NOMO-1 treated with DMSO at 0.1 percent for 48 hours (cell line): ENCODE measurements around the gene MAN1A1.

Source experiments
- DNase-seq: peaks from one replicate; lab custom pipeline; 2025; ENCODE audit not compliant: unreplicated experiment; lab: John Stamatoyannopoulos, UW

The MAN1A1 gene

GRCh38 chr6:119240257-119241110, 109.1 kb downstream of the MAN1A1 start:
- DNase-seq: no peak

GRCh38 chr6:119237177-119237715, 112.3 kb downstream of the MAN1A1 start:
- no peak for DNase-seq

GRCh38 chr6:119234941-119235340, 114.6 kb downstream of the MAN1A1 start:
- no peak for DNase-seq

GRCh38 chr6:119234457-119234856, 115.1 kb downstream of the MAN1A1 start:
- DNase-seq: no peak

- no peak for DNase-seq
Observed at GRCh38 chr6:119233312-119233984, 116.1 kb downstream of the MAN1A1 start.

- DNase-seq: no peak
Observed at GRCh38 chr6:119231394-119231793, 118.2 kb downstream of the MAN1A1 start.

GRCh38 chr6:119230160-119230559, 119.4 kb downstream of the MAN1A1 start:
- DNase-seq: no peak

GRCh38 chr6:119227377-119227776, 122.2 kb downstream of the MAN1A1 start:
- DNase-seq: no peak

- no peak for DNase-seq
Observed at GRCh38 chr6:119226089-119226488, 123.5 kb downstream of the MAN1A1 start.

- no peak for DNase-seq
Observed at GRCh38 chr6:119224095-119224701, 125.4 kb downstream of the MAN1A1 start.

- no peak for DNase-seq
Observed at GRCh38 chr6:119220452-119220851, 129.1 kb downstream of the MAN1A1 start.

GRCh38 chr6:119218548-119218947, 131.0 kb downstream of the MAN1A1 start:
- DNase-seq: no peak

- DNase-seq: no peak
Observed at GRCh38 chr6:119215885-119216590, 133.5 kb downstream of the MAN1A1 start.

GRCh38 chr6:119215309-119215708, 134.3 kb downstream of the MAN1A1 start:
- DNase-seq: no peak

- no peak for DNase-seq
Observed at GRCh38 chr6:119210596-119210995, 139.0 kb downstream of the MAN1A1 start.

- no peak for DNase-seq
Observed at GRCh38 chr6:119209452-119210205, 139.9 kb downstream of the MAN1A1 start.

- DNase-seq: no peak
Observed at GRCh38 chr6:119207971-119208725, 141.4 kb downstream of the MAN1A1 start.

GRCh38 chr6:119207327-119207726, 142.2 kb downstream of the MAN1A1 start:
- DNase-seq: no peak

- no peak for DNase-seq
Observed at GRCh38 chr6:119205911-119206618, 143.5 kb downstream of the MAN1A1 start.
